ENCODE results near the gene POLR2I.
"Not testable (repeated sequence)": the region's sequence is repeated elsewhere in the genome, so short reads cannot be mapped to it uniquely, and the experiment has no call there.

The POLR2I gene

GRCh38 chr19:36114721-36115452, at the start of gene POLR2I:
POLR2I (minus strand) TSS chr19:36114875; CDS start chr19:36114856, 19 bp downstream.
- peak; percentile 99 for DNase-seq

GRCh38 chr19:36163813-36164212, 49.1 kb upstream of the POLR2I start:
- DNase-seq = no peak

DNA sequence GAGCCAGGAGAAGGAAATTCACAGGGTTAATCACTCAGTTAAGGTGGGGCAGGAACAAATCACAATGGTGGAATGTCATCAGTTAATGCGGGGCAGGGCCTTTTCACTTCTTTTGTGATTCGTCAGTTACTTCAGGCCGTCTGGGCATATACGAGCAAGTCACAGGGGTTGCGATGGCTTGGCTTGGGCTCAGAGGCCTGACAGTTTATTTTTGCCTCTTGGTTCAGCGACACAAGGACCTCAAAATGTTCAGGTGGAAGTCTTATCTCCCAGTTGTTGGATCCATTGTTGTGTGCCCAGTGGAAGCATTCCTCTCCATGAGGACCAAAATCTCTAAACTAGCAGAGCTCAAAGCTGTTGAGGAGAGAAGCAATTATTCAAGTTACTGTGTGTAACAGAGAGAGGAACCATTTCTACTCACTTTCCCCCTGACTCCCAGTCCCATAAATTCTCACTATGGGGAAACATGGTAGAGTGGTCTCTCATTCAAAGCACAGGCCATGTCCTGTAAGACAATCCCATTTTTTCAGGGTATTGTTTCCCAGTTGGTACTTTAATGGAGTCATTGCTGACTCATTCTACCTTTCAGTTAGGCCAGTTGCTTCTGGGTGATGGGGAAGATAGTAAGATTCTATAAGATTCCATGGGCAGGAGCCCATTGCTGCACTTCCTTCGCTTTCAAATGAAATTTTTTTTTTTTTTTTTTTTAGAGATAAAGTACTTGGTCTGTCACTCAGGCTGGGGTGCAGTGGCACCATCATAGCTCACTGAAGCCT, 46.3 kb upstream of the POLR2I start:
- no peak for DNase-seq

DNA sequence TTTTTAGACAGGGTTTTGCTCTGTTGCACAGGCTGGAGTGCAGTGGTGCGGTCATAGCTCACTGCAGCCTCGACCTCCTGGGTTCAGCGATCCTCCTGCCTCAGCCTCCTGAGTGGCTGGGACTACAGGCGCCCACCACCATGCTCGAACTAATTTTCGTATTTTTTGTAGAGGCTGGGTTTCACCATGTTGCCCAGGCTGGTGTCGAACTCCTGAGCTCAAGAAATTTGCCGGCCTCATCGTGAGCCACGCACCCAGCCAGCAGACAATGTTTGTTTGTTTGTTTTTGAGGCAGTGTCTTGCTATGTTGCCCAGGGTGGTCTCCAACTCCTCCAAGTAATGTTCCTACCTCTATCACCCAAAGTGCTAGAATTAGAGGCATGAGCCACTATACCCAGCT, 38.5 kb upstream of the POLR2I start:
- no peak for DNase-seq

DNA sequence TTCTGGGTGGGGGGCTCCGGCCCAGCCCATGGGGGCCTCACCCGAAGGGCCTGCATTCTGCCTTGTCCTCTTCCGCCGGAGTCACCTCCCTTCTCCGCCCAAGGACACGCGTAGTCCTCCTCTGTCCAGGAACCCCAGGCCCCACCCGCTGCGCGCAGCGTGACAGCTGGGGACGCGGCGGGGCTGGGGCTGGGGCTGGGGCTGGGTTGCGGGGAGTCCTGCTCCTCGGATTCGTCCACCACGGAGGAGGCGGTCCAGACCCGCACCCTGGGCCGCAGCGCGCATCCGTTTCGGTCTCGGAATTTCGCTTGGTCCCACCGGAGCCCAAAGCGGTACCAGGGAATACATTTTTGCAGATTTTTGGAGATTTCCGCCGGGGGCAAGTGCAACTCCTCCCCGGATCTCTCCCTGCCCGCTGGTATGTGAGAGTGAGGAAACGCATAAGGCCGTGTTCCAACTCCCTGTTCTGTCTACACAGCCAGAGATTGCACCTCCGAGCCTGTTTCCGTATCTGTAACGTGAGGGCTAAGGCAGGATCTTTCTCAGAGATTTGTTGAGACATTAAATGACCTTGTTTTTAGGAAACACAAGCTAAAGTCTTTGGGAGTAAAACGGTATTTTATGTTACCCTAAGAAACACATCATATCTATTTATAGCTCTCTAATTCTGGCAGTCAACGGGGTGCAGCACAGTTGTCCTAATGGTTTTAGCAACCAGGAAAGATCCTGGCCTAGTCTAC, 37.8 kb upstream of the POLR2I start, which contains the start of gene COX7A1:
COX7A1 (minus strand) TSS at position 96 of the 740 bp plus-strand sequence; CDS start at position 56, 40 bp downstream.
- no peak for DNase-seq

GRCh38 chr19:36152019-36152351, 37.3 kb upstream of the POLR2I start:
- DNase-seq = no peak

DNA sequence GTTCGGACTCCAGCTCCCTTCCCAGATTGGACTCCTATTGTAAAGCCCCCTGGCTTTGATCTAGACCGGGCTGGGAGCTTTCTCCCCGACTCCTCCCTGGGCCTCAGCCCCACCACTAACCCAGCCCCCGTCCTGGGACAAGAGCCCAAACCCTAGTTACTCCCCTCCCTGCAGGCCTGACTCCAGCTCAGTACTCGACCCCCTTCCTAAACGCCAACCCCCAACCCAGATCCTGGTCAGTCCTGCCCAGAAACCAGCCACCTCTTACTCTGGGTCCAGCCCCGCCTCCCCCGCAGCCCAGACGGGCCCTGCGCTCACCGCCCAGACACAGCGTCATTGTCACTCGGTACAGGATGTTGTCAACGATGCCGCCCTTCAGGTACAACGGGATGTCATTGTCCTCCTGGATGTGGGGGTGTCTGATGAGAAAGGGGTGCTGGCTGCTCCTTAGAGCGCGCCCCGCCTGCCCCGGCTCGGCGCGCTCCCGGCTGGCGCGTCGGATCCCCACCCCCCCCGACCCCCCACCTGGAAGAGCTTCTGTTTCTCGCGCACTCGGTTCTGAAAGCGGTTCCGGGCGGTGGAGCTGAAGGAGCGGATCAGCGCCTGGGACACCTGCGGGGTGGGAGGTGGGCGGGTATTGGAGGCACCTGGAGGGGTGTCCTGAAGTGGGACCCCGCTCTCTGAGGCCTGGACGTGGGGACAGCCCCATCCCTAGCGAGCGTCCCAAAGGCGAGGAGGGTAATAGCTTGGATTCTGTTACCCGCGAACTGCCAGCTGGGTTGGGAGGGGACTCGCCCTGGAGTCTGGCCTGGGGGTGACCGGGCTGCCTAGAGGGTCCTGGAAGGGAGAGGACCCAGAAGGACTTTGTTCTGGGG, 36.7 kb upstream of the POLR2I start:
- DNase-seq = no peak

GRCh38 chr19:36150586-36150985, 35.9 kb upstream of the POLR2I start:
- DNase-seq = no peak

GRCh38 chr19:36149673-36150406, 35.2 kb upstream of the POLR2I start:
- no peak for DNase-seq

- DNase-seq = no peak
These were observed 29.9 kb upstream of the POLR2I start for GRCh38 chr19:36144624-36145023.

GRCh38 chr19:36142496-36142895, 27.8 kb upstream of the POLR2I start:
- no peak for DNase-seq

DNA sequence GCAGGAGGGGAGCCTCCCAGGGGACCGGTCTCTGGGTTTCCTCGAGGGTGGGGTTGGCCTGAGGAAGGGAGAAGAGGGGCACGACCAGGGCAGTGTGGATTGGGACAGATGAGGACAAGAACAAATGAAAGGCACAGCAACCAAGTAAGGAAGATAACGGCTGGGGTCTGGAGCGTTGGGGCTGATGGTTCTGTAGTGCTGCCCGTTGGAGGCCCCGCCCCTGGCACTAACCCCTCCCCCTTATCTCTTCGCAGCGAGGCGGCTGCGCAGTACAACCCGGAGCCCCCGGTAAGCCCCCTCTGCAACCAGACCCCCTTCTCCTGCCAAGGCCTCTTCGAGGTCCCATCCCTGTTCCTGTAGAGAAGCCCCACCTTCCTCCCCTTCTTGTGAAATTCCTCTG, 27.4 kb upstream of the POLR2I start:
- DNase-seq = no peak

GRCh38 chr19:36141039-36141927, 26.6 kb upstream of the POLR2I start:
- DNase-seq = peak; percentile 70

DNA sequence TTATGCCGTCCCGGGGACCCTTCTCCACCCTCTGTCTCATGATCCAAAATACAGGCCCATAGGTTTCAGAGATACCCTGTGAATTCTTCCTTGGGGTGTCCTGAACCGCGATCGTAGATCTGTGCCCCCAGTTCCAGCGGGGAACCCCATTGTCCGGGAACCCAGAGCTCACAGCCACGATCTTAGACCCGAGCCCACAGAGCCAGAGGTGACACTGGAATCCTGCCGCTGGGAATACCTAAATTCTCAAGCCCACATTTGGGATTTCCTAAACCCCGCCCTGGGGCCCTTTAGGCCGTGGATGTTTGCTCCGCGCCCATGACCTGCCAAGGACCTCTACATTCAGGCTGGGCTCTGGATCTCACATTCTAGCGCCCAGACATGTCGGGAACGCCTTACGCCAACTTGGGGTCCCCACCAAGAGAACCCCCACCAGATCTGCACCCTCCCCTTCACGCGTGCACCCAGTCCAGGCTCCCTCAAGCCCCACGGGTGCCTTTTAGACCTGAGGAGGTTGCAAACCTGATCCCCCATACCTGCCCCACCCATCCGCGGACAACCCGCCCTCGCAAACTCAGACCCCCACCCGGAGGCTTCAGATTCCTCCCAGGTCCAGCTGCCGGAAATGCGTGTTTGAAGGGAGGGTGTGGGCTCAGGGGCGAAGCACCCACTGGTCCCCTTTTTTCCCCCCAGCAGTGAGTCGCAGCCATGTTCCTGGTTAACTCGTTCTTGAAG, 25.8 kb upstream of the POLR2I start:
- peak; percentile 56 for DNase-seq

GRCh38 chr19:36139473-36140303, 25.0 kb upstream of the POLR2I start, which contains the start of gene CAPNS1:
CAPNS1 (plus strand) TSS chr19:36140066; CDS start chr19:36141012, 946 bp downstream.
- peak; percentile 97 for DNase-seq

DNA sequence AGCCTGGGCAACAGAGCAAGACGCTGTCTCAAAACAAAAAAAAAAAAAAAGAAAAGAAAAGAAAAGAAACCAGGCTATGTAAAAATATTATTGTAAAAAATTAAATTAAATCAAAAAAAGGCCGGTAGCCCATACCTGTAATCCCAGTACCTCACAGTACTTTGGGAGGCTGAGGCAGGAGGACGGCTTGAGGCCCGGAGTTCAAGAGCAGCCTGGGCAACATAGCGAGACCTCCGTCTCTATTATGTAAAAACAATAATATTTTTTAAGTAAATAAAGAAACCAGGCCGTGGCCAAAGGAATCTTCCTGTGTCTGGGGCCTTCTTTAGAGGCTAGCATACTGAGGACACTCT, 24.4 kb upstream of the POLR2I start:
- no peak for DNase-seq

DNA sequence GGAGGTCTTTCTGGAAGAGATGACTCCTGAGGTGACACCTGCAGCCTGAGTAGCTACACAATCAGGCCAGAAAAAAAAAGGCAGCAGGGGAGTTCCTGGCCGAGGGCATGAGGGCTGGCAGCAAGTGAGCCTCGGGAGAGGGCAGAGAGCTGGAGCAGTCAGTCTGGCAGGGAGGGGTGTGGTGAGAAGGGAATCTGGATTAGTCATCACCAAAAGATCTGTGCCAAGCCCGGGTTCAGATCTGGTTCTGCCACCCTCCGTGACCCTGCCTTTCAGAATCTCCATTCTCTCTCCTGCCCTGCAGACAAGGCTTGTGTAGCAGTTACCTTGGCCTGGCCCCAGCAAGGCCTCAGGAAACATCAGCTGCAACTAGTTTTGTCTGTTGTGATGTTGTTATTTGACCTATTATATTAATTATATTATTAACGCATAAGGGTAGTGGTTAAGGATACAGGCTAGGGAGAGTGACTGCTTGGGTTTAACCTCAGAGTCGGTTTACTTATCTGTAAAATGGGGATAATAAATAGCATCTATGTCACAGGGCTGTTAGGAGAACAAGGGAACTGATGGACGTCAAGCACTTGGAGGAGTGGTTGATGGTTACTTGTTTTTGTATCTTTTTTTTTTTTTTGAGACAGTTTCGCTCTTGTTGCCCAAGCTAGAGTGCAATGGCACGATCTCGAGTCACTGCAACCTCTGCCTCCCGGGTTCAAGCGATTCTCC, 22.4 kb upstream of the POLR2I start:
- peak; percentile 70 for DNase-seq

GRCh38 chr19:36134867-36135266, 20.2 kb upstream of the POLR2I start:
- DNase-seq = not testable (repeated sequence)
